Measurements from ENCODE around the gene COL27A1. TPM values are rescaled to one million over a fixed set of nuclear protein-coding genes. Genes with fewer than 3 reads are reported as not detected.

COL27A1 gene
- total RNA-seq, 4 donors from 2014 or later = 2.1 to 9.0 (median 3.8) TPM

DNA sequence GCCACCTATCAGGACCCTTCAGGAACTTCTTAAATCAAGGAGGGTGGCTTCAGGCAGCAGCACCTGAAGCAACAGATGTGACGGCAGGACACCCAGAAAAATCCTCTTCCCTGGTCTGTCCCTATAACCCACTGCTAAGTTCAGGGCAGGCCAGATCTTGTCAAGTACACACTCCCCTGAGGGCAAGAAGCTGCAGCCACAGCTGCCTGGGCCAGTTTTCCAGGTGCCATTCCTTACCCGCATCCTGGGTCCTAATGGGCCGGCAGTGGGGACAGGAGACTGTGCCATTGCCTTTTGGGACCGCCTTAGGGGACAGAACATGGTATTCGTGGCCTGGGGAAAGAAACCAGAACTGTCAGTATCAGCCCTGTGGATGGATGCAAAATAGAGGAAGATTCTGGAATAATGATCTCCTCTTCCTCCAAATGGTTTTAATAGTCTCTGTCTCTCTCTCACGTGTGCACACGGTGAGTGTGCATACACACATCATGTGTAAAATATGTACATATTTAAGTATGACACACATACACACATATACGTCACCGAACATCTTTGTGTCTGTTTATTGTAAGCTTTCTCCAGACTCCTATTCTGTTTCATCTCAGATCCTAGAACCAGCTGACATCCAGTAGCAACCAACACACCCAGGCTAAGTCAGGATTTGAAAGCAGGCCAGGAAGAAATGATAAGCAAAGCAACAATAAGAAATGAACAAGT lies 188.3 kb downstream of the COL27A1 start:
- 86 to 87% methylated on average over 6 to 9 of the region's 9 CpGs for WGBS, 2 donors (ENCODE audit: low coverage in 1 of 2)
- no peak overlapping the region for H3K4me3 ChIP-seq
- peak overlapping the region; percentile 10 to 69 (median 57) for H3K27ac ChIP-seq
- H3K9me3 ChIP-seq = no peaks in the 10 kb centered on the region
- H3K4me1 ChIP-seq = peaks cover 0 to 3% (median 2%) of the 10 kb centered on the region in 4 donors
- TF ChIP-seq, protein P1, sequence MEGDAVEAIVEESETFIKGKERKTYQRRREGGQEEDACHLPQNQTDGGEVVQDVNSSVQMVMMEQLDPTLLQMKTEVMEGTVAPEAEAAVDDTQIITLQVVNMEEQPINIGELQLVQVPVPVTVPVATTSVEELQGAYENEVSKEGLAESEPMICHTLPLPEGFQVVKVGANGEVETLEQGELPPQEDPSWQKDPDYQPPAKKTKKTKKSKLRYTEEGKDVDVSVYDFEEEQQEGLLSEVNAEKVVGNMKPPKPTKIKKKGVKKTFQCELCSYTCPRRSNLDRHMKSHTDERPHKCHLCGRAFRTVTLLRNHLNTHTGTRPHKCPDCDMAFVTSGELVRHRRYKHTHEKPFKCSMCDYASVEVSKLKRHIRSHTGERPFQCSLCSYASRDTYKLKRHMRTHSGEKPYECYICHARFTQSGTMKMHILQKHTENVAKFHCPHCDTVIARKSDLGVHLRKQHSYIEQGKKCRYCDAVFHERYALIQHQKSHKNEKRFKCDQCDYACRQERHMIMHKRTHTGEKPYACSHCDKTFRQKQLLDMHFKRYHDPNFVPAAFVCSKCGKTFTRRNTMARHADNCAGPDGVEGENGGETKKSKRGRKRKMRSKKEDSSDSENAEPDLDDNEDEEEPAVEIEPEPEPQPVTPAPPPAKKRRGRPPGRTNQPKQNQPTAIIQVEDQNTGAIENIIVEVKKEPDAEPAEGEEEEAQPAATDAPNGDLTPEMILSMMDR (IDR thresholded peaks at IDR 0.05) = no peak
- TF ChIP-seq EP300 (IDR thresholded peaks at IDR 0.05; ENCODE audit: low read depth) (peak; percentile 85), POLR2AphosphoS5 (IDR thresholded peaks at IDR 0.05) (peak; percentile 75 to 91 (median 83)), POLR2A (IDR thresholded peaks at IDR 0.05) (no peak)
- H3K36me3 ChIP-seq = peaks cover 0 to 72% (median 23%) of the 10 kb centered on the region in 4 donors
- H3K27me3 ChIP-seq = no peaks in the 10 kb centered on the region
- DNase-seq = no peak
- in situ Hi-C loops (cut with MboI; ENCODE audit: low pct_ligation_motif_present in 1 of 4, low pct_unique_long_range_greater_than_20kb in 1 of 4, low sequenced_read_pairs in 3 of 4) = no loop called here
- intact Hi-C loops (cut with DNase I; ENCODE audit: low total_unique reads) = loop anchor here (10.0 kb wide), 2 partner anchors 51 to 301 kb away; no protein-coding TSS in a partner anchor

DNA sequence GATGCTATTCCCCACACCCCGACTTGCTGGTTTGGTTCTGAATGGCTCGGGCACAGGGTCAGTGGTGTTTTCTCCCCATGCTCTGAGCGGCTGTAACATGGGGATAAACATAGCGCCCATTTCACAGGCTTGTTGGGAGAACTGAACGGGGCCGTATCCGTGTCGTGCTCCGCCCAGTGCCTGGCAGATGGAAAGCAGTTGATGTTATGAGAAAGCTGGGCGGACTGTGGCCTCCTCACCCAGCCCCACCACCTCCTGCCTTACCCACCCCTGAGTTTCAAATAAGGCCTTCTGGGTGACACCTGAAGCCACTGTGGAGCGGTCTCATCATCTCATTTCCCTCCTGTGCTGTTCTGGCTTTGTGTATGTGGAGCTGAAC lies 188.8 kb downstream of the COL27A1 start:
- Histone ChIP-seq H3K4me3 (no peak overlapping the region), H3K36me3 (peaks cover 0 to 75% (median 25%) of the 10 kb centered on the region in 4 donors), H3K27me3 (no peaks in the 10 kb centered on the region), H3K4me1 (peaks cover under 1 to 9% (median 4%) of the 10 kb centered on the region in 4 donors), H3K27ac (peak overlapping the region; percentile 11 to 69 (median 48)), H3K9me3 (no peaks in the 10 kb centered on the region)
- TF ChIP-seq, protein P1 (IDR thresholded peaks at IDR 0.05) = no peak
- TF ChIP-seq EP300 (IDR thresholded peaks at IDR 0.05; ENCODE audit: low read depth) = no peak
- no peak for TF ChIP-seq POLR2AphosphoS5 (IDR thresholded peaks at IDR 0.05)
- TF ChIP-seq POLR2A (IDR thresholded peaks at IDR 0.05) = no peak
- in situ Hi-C loops (cut with MboI; ENCODE audit: low pct_ligation_motif_present in 1 of 4, low pct_unique_long_range_greater_than_20kb in 1 of 4, low sequenced_read_pairs in 3 of 4) (no loop called here), intact Hi-C loops (cut with DNase I; ENCODE audit: low total_unique reads) (loop anchor here (10.0 kb wide), 2 partner anchors 51 to 301 kb away; no protein-coding TSS in a partner anchor)
- 85 to 92% methylated on average over 9 to 11 of the region's 11 CpGs for WGBS, 2 donors (ENCODE audit: low coverage in 1 of 2)
- DNase-seq = no peak

DNA sequence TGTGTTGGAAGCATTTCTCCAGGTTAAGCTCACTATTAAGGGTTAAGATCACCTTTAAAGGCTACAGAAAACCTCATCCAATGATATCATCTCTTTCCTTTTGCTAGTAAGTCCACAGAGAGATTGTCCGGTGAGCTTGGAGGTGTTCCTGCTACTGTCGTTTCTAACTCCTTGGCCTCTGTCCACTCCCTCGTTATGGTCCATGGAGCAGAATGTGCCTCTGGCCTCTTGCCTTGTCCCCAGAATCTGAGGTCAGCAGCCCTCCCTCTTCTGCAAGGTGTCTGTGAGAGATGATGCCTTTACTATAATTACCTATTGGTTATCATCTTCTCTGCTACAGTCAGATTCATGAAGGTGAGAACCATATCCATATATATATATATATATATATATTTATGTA lies 189.4 kb downstream of the COL27A1 start:
- peak overlapping the region; percentile 11 to 69 (median 48) for H3K27ac ChIP-seq
- peaks cover 0 to 78% (median 25%) of the 10 kb centered on the region in 4 donors for H3K36me3 ChIP-seq
- H3K27me3 ChIP-seq = no peaks in the 10 kb centered on the region
- H3K4me1 ChIP-seq = peaks cover 6 to 14% (median 8%) of the 10 kb centered on the region in 4 donors
- H3K4me3 ChIP-seq = no peak overlapping the region
- intact Hi-C loops (cut with DNase I; ENCODE audit: low total_unique reads) = loop anchor here (10.0 kb wide), 2 partner anchors 50 to 300 kb away; no protein-coding TSS in a partner anchor
- no peak for DNase-seq
- no peak for TF ChIP-seq EP300 (IDR thresholded peaks at IDR 0.05; ENCODE audit: low read depth)
- TF ChIP-seq, protein P1 (IDR thresholded peaks at IDR 0.05) = no peak
- no peak for TF ChIP-seq POLR2A (IDR thresholded peaks at IDR 0.05)
- no peak for TF ChIP-seq POLR2AphosphoS5 (IDR thresholded peaks at IDR 0.05)
- WGBS, 2 donors (ENCODE audit: low coverage in 1 of 2) = 40 to 82% methylated on average over 2 to 3 of the region's 3 CpGs
- H3K9me3 ChIP-seq = no peaks in the 10 kb centered on the region
- in situ Hi-C loops (cut with MboI; ENCODE audit: low pct_ligation_motif_present in 1 of 4, low pct_unique_long_range_greater_than_20kb in 1 of 4, low sequenced_read_pairs in 3 of 4) = no loop called here

DNA sequence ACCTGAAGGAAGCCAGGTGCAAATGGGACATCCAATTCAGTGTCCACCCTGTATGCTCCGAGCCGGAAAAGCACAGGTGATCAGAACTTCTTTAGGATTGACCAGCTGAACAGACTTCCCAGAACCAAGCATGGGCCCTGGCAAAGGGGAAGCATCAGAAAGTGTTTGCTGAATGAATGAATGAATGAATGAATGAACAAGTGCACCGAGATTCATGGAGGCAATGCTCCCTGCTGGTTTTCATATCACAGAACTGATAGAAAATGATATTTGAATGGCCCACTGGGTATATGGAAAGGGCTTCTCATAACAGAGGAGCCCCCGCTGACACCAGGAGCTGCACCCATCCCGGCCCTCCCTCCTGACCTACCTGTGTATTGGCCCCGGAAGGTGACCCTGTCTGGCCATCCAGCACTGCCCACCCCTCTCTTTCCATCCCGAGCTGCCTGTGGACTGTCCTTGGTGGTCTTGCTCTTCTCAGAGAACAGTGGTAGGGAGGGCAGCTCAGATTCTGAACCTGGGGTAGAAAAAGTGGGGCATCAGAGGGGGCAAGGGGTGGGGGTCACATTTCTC lies 190.2 kb downstream of the COL27A1 start:
- H3K4me1 ChIP-seq = peaks cover 6 to 20% (median 8%) of the 10 kb centered on the region in 4 donors
- DNase-seq = no peak
- intact Hi-C loops (cut with DNase I; ENCODE audit: low total_unique reads) = loop anchor here (10.0 kb wide), 2 partner anchors 49 to 299 kb away; no protein-coding TSS in a partner anchor
- 80 to 90% methylated on average over 1 to 7 of the region's 7 CpGs for WGBS, 2 donors (ENCODE audit: low coverage in 1 of 2)
- H3K4me3 ChIP-seq = no peak overlapping the region
- H3K27ac ChIP-seq = no peak overlapping the region
- TF ChIP-seq, protein P1 (IDR thresholded peaks at IDR 0.05) = no peak
- no peaks in the 10 kb centered on the region for H3K9me3 ChIP-seq
- no peaks in the 10 kb centered on the region for H3K27me3 ChIP-seq
- peaks cover 0 to 78% (median 29%) of the 10 kb centered on the region in 4 donors for H3K36me3 ChIP-seq
- in situ Hi-C loops (cut with MboI; ENCODE audit: low pct_ligation_motif_present in 1 of 4, low pct_unique_long_range_greater_than_20kb in 1 of 4, low sequenced_read_pairs in 3 of 4) = no loop called here

Measured in transverse colon (tissue), 4 donors.